Endodermal cell (in vitro differentiated cells): Measurements from ENCODE around the gene STK39. TPM values are rescaled to one million over a fixed set of nuclear protein-coding genes. Genes with fewer than 3 reads are reported as not detected.

Experiments
- DNase-seq: peaks from one replicate; pipeline ENCODE4 v3.0.0-alpha.2; 2017
- H3K27ac ChIP-seq: 2 replicates; pipeline ENCODE4 v1.5.1; 2013; ENCODE audit warnings: mild to moderate bottlenecking, low read depth, low read length, moderate library complexity
- H3K27me3 ChIP-seq: 2 replicates; pipeline ENCODE4 v1.6.1; 2013; ENCODE audit warnings: mild to moderate bottlenecking, low read length, moderate library complexity; ENCODE audit not compliant: insufficient read depth, control insufficient read depth, poor library complexity, severe bottlenecking
- H3K36me3 ChIP-seq: 2 replicates; pipeline ENCODE4 v1.7.0; 2013; ENCODE audit warnings: mild to moderate bottlenecking, low read length, moderate library complexity; ENCODE audit not compliant: control insufficient read depth, insufficient read depth
- H3K4me1 ChIP-seq: one replicate; pipeline ENCODE4 v1.7.0; 2013; ENCODE audit warnings: low read length; ENCODE audit not compliant: control insufficient read depth, insufficient read depth
- H3K4me3 ChIP-seq: 2 replicates; pipeline ENCODE4 v1.5.1; 2013; ENCODE audit warnings: mild to moderate bottlenecking, low read length, moderate library complexity
- H3K9ac ChIP-seq: 2 replicates; pipeline ENCODE4 v1.6.1; 2013; ENCODE audit warnings: mild to moderate bottlenecking, low read length, moderate library complexity; ENCODE audit not compliant: poor library complexity, severe bottlenecking; ENCODE audit errors: extremely low read depth
- H3K9me3 ChIP-seq: 2 replicates; pipeline ENCODE4 v1.6.1; 2013; ENCODE audit warnings: mild to moderate bottlenecking, low read length, moderate library complexity; ENCODE audit not compliant: control insufficient read depth
- H3K27ac Mint-ChIP-seq: 2 replicates; pipeline ENCODE4 v1.8.0; 2020; ENCODE audit warnings: mixed read lengths
- H3K27me3 Mint-ChIP-seq: 2 replicates; pipeline ENCODE4 v1.8.0; 2021; ENCODE audit warnings: mild to moderate bottlenecking, mixed read lengths; ENCODE audit not compliant: insufficient read depth
- H3K36me3 Mint-ChIP-seq: 2 replicates; pipeline ENCODE4 v1.8.0; 2020; ENCODE audit warnings: low read depth, mixed read lengths
- H3K4me1 Mint-ChIP-seq: 2 replicates; pipeline ENCODE4 v1.8.0; 2020; ENCODE audit warnings: mixed read lengths
- H3K4me3 Mint-ChIP-seq: 2 replicates; pipeline ENCODE4 v1.8.0; 2020; ENCODE audit warnings: mild to moderate bottlenecking, moderate library complexity, mixed read lengths
- H3K9me3 Mint-ChIP-seq: 2 replicates; pipeline ENCODE4 v1.8.0; 2020; ENCODE audit warnings: mild to moderate bottlenecking, mixed read lengths
- CTCF ChIP-seq: fragments of 200-600 bp; sonication (generic); conservative IDR thresholded peaks from 2 replicates; pipeline ENCODE4 v1.5.0; 2021; ENCODE audit warnings: antibody characterized with exemption, mild to moderate bottlenecking
- WGBS, 2 experiments: methylation state at CpG; one replicate each; pipeline versions ENCODE4 v1.1.5 to v1.1.7; 2013; ENCODE audit warnings: missing lambda C conversion rate in 2 of 2, mixed read lengths in 1 of 2; ENCODE audit not compliant: insufficient coverage in 1 of 2, insufficient read length in 1 of 2; 5-methylcytosine and 5-hydroxymethylcytosine counted together
- total RNA-seq, 2 donors: library from RNA; stranded (reverse); fragmentation: NEBNext Ultra II Directional in 1 of 2; extraction: Animal tissue kit (Norgen Biotek cat#: 25700) in 1 of 2; gene quantifications; 2 replicates in 1 of 2; 3 replicates in 1 of 2; pipeline ENCODE4 v1.2.1, GENCODE V29; 2021

The STK39 gene
- total RNA-seq, 2 donors from 2014 or later: 22.3 to 31.5 TPM

GRCh38 chr2:168062054-168062453 lies 185.3 kb downstream of the STK39 start:
- H3K27ac Mint-ChIP-seq: no peak overlapping the region

GRCh38 chr2:168060986-168061750 lies 186.2 kb downstream of the STK39 start:
- no peak overlapping the region for H3K27ac Mint-ChIP-seq
- Histone ChIP-seq H3K27ac (no peak overlapping the region), H3K9ac (no peak overlapping the region), H3K4me3 (no peak overlapping the region), H3K36me3 (no peaks in the 10 kb centered on the region), H3K27me3 (no peaks in the 10 kb centered on the region), H3K9me3 (no peaks in the 10 kb centered on the region), H3K4me1 (no peaks in the 10 kb centered on the region)
- peaks cover 11% of the 10 kb centered on the region for H3K4me1 Mint-ChIP-seq
- peaks cover 5% of the 10 kb centered on the region for H3K36me3 Mint-ChIP-seq
- H3K27me3 Mint-ChIP-seq: no peaks in the 10 kb centered on the region
- WGBS, 2 experiments: 100% methylated on average over 1 of the region's 3 CpGs; no CpG with 5 or more reads in 1 of the 2 experiments
- H3K9me3 Mint-ChIP-seq: no peaks in the 10 kb centered on the region
- no peak for TF ChIP-seq CTCF
- no peak for DNase-seq
- H3K4me3 Mint-ChIP-seq: no peak overlapping the region

More at GRCh38 chr2:168062054-168062453, 185.3 kb downstream of the STK39 start:
- Histone ChIP-seq H3K9ac (no peak overlapping the region), H3K4me3 (no peak overlapping the region), H3K36me3 (no peaks in the 10 kb centered on the region), H3K9me3 (no peaks in the 10 kb centered on the region), H3K27ac (no peak overlapping the region), H3K27me3 (no peaks in the 10 kb centered on the region), H3K4me1 (no peaks in the 10 kb centered on the region)
- Mint-ChIP-seq H3K4me3 (no peak overlapping the region), H3K4me1 (peaks cover 11% of the 10 kb centered on the region), H3K36me3 (peaks cover 5% of the 10 kb centered on the region), H3K9me3 (no peaks in the 10 kb centered on the region), H3K27me3 (no peaks in the 10 kb centered on the region)
- no peak for DNase-seq
- 94 to 95% methylated on average over 4 to 6 of the region's 6 CpGs for WGBS, 2 experiments
- TF ChIP-seq CTCF: no peak

GRCh38 chr2:168059758-168060157 lies 187.6 kb downstream of the STK39 start:
- no peak overlapping the region for H3K27ac ChIP-seq
- TF ChIP-seq CTCF: no peak
- H3K9me3 ChIP-seq: no peaks in the 10 kb centered on the region
- H3K27me3 ChIP-seq: no peaks in the 10 kb centered on the region
- Mint-ChIP-seq H3K36me3 (peaks cover 5% of the 10 kb centered on the region), H3K27ac (no peak overlapping the region), H3K27me3 (no peaks in the 10 kb centered on the region), H3K4me1 (peaks cover 14% of the 10 kb centered on the region), H3K4me3 (no peak overlapping the region), H3K9me3 (no peaks in the 10 kb centered on the region)
- no peak for DNase-seq
- no peak overlapping the region for H3K9ac ChIP-seq
- 95% methylated on average over 2 of the region's 2 CpGs; no CpG with 5 or more reads in 1 of the 2 experiments for WGBS, 2 experiments
- no peaks in the 10 kb centered on the region for H3K36me3 ChIP-seq
- no peak overlapping the region for H3K4me3 ChIP-seq
- peaks cover 3% of the 10 kb centered on the region for H3K4me1 ChIP-seq
